Epithelial cell of prostate (primary cell): Measurements from ENCODE around the gene SNHG17.
"Not testable (repeated sequence)": the region's sequence is repeated elsewhere in the genome, so short reads cannot be mapped to it uniquely, and the experiment has no call there.

ENCODE experiments used
- DNase-seq: peaks from one replicate; pipeline ENCODE4 v3.0.0-alpha.2; 2011; ENCODE audit warnings: low read depth, low spot score
- H3K27ac ChIP-seq: fragments of 450-650 bp; 2 replicates; pipeline ENCODE4 v1.5.1; 2017; ENCODE audit warnings: mild to moderate bottlenecking

SNHG17 gene

GRCh38 chr20:38424401-38424800 is 10.7 kb downstream of the SNHG17 start:
- DNase-seq, result no peak
- H3K27ac ChIP-seq, result no peak overlapping the region

DNA sequence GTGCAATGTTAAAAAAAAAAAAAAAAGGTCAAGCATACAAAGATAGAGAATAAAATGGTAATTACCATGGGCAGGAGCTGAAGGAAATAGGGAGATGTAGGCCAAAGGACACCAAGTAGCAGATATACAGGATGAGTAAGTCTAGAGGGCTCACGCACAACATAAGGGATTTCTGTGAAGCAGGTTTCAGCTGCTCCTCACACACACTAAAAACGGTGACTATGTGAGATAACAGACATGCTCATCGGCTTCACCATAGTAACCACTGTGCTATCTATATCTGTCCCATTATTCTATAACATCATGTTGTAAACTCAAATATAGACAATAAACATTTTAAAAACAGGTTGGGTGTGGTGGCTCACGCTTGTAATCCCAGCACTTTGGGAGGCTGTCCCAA is 11.6 kb downstream of the SNHG17 start:
- DNase-seq, result no peak
- H3K27ac ChIP-seq, result no peak overlapping the region

GRCh38 chr20:38421915-38422314 is 13.2 kb downstream of the SNHG17 start:
- no peak for DNase-seq
- H3K27ac ChIP-seq, result no peak overlapping the region

- H3K27ac ChIP-seq, result no peak overlapping the region
- DNase-seq, result no peak
Measured at GRCh38 chr20:38420388-38421085, 14.6 kb downstream of the SNHG17 start.

DNA sequence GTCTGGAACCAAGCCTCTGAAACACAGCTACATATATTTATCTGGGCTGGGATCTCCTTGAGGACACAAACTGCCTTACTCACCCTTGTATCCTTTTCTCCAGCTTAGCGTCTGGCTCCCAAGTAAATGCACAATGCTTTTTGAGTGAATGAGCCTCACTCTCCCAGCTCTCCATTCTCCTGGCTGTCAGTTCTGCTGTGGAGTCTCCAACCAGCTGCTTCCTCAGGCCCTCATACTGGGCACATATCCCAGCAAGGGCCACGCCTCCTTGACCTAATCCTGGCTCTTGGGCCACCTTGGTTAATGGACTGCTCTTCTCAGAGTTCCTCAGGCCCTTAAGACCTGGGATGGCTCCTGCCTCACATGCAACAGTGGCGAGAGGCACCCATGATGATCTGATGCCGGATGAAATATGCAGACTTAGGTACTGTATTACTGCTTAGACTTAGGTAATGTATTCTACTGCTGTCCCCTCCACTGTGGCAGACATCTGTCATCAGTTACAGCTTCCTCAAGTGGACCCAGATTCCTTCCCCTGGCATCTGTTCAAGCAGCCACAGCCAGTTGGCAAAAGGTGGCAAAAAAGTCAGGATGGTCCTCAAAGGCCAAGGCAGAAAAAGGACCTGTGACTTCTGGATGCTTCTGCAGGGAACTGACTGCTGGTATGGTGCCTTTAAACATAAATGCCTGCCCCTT is 16.5 kb downstream of the SNHG17 start:
- no peak overlapping the region for H3K27ac ChIP-seq
- DNase-seq, result no peak

- no peak for DNase-seq
- H3K27ac ChIP-seq, result no peak overlapping the region
Measured at GRCh38 chr20:38414769-38415450, 20.2 kb downstream of the SNHG17 start.

DNA sequence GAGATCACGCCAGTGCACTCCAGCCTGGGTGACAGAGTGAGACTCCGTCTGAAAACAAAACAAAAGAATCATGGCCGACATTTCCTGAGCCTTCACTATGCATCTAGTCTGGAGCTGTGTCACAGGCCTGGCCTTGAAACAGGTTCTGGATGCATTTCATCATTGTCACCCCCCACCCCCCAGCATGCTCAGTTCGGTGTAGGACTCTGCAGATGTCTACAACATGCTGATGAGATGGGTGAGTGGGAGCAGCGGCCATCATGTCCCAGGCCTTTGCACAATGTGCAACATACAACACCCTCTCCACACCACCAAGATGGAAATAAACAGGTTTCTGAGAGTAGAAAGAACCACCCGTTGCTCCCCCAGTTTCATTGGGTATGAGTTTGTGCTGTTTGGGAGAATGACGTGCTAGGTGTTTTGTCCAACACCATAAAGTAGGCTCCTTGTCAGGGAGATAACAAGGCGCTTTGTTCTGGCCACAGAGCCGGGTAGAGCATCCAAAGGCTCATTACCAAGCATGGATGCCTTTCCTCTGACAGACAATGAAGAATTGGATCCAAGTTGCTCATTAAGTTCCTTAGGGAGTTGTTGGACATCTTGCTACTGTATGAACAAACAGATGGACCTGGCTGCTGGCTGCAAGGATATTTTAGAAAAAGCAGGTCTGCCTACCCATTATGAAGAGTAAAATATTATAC is 22.1 kb downstream of the SNHG17 start:
- no peak overlapping the region for H3K27ac ChIP-seq
- no peak for DNase-seq

DNA sequence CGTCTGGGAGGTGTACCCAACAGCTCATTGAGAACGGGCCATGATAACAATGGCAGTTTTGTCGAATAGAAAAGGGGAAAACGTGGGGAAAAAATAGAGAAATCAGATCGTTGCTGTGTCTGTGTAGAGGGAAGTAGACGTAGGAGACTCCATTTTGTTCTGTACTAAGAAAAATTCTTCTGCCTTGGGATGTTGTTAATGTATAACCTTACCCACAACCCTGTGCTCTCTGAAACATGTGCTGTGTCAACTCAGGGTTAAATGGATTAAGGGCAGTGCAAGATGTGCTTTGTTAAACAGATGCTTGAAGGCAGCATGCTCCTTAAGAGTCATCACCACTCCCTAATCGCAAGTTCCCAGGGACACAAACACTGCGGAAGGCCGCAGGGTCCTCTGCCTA is 27.3 kb downstream of the SNHG17 start:
- H3K27ac ChIP-seq, DNase-seq: not testable (repeated sequence)

DNA sequence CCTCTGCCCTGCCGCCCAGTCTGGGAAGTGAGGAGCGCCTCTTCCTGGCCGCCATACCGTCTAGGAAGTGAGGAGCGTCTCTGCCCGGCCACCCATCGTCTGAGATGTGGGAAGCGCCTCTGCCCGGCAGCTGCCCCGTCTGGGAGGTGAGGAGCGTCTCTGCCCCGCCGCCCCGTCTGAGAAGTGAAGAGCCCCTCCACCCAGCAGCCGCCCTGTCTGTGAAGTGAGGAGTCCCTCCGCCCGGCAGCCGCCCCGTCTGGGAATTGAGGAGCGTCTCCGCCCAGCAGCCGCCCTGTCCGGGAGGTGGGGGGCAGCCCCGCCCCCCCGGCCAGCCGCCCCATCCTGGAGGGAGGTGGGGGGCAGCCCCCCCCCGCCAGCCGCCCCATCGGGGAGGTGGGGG is 27.8 kb downstream of the SNHG17 start:
- DNase-seq, result no peak
- no peak overlapping the region for H3K27ac ChIP-seq

DNA sequence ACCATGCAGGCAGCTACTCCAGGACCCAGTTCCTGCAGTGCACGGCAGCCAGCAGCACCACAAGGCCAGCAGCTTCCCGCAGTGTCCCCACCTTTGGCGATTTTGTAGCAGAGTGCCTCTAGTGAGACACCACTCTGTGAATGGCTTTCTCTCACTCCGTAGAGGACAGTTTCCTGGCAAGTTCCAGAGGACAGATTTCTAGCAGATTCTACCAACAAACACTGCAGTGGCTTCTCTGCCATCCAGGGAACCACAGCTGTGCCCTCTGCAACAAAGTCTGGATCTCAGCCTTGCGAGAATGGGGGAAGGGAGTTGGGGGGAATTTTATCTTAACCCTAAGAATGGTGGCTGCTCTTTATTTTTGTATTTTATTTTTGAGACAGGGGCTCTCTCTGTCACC is 28.7 kb downstream of the SNHG17 start:
- H3K27ac ChIP-seq, result no peak overlapping the region
- DNase-seq, result no peak

DNA sequence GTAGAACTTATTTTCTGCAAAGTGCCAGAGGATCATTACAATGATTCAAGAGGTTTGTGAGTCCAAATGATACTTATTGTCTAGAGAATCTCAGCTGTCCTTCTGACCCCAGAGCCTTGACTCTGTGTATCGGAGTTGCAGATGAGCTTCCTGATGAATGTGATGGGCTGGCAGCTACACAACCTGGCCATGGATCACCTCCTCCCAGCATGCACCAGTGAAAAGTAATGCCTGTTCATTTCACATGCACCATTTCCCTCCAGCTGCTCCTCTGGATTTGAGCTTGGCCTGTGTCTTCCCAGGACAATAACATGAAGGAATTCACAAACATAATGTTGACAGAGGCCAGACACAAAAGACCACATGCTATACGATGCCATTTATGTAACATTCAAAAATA is 30.0 kb downstream of the SNHG17 start:
- DNase-seq, result no peak
- no peak overlapping the region for H3K27ac ChIP-seq

DNA sequence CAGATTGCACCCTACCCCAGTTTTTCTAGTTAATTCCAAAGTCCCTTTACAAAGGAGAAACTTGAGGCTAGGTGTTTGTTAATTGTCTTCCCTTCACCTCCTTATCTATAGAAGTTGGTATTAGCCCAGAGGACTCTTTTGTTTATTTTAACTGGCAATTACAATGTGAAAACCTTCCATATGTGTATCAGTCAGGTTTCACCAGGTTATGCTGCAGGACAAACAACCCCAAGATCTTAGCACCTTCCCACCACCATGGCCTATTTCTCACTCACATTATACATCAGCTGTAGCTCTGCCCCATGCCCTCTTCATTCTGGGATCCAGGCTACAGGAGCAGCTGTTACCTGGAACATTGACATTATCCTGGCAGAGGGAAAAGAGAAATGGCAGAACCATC is 31.1 kb downstream of the SNHG17 start:
- no peak overlapping the region for H3K27ac ChIP-seq
- DNase-seq, result no peak

DNA sequence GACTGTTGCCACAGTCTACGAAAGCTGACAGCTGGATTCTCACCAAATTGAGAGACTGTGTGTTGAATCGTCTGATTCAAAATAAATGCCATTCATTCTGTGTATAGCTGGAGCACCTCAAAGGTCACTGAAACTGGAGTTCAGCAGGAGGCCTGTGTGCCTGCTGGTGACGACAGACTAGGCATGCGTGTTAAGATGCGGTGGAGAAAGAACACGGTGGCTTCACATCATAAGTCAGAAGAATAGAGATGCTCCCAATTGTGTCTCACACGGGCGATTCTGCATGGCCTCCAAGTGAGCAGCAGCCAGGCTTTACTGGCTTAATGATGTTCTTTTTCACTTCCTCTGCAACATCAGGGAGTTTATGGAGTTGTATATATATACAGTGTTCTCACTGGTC is 32.3 kb downstream of the SNHG17 start:
- no peak for DNase-seq
- no peak overlapping the region for H3K27ac ChIP-seq

- H3K27ac ChIP-seq, result no peak overlapping the region
- no peak for DNase-seq
Measured at GRCh38 chr20:38402089-38402488, 33.0 kb downstream of the SNHG17 start.

DNA sequence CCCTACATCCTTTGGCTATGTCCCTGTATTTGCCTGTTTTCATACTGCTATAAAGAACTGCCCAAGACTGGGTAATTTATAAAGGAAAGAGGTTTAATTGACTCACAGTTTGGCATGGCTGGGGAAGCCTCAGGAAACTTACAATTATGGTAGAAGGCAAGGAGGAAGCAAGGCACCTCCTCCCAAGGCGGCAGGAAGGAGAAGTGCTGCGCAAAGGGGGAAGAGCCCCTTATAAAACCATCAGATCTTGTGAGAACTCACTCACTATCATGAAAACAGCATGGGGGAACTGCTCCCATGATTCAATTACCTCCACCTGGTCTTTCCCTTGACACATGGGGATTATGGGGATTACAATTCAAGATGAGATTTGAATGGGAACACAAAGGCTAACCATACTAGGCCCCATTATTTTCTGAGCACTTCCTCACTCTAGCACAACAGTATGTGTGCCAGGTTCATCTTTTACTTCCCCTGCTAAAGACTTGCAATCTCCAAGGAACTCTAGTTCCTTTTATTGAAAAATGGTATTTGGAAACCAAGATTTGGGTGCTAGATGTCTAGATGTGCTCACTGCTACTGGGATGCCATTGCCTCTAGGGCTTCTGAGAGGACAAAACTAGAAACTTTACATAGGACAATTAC is 39.3 kb downstream of the SNHG17 start:
- H3K27ac ChIP-seq, DNase-seq: not testable (repeated sequence)

- H3K27ac ChIP-seq, result no peak overlapping the region
Measured at GRCh38 chr20:38395165-38395564, 40.0 kb downstream of the SNHG17 start.

GRCh38 chr20:38393259-38393658 is 41.9 kb downstream of the SNHG17 start:
- no peak for DNase-seq
- no peak overlapping the region for H3K27ac ChIP-seq

More at GRCh38 chr20:38395165-38395564, 40.0 kb downstream of the SNHG17 start:
- DNase-seq, result no peak

DNA sequence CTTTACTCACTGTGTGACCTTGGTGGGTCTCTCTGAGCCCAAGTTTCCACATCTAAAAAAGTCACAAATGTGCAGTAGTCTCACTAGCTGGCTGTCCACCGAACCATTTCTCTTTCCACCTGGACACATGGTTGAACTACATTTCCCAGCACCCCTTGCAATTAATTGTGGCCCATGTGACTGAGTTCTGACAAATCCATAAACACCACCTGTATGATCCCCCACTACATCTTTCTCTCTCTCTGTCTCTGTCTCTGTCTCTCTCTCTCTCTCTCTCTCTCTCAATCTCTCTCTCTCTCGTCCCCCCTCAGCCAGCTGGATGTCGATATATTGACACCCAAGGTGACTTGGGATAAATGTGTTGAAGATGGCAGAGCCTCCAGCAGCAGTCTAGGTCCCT is 42.8 kb downstream of the SNHG17 start:
- no peak for DNase-seq

GRCh38 chr20:38387953-38388352 is 47.2 kb downstream of the SNHG17 start:
- no peak overlapping the region for H3K27ac ChIP-seq
- DNase-seq, result no peak

More for the DNA sequence above, 42.8 kb downstream of the SNHG17 start:
- H3K27ac ChIP-seq, result no peak overlapping the region

- H3K27ac ChIP-seq, result no peak overlapping the region
- DNase-seq, result no peak
Measured at GRCh38 chr20:38386851-38387250, 48.3 kb downstream of the SNHG17 start.
